ENCODE results near the gene TNPO3. TPM values are rescaled to one million over a fixed set of nuclear protein-coding genes. Genes with fewer than 3 reads are reported as not detected.

TNPO3 gene
- total RNA-seq, 1 donor from 2014 or later, result 45.9 TPM

DNA sequence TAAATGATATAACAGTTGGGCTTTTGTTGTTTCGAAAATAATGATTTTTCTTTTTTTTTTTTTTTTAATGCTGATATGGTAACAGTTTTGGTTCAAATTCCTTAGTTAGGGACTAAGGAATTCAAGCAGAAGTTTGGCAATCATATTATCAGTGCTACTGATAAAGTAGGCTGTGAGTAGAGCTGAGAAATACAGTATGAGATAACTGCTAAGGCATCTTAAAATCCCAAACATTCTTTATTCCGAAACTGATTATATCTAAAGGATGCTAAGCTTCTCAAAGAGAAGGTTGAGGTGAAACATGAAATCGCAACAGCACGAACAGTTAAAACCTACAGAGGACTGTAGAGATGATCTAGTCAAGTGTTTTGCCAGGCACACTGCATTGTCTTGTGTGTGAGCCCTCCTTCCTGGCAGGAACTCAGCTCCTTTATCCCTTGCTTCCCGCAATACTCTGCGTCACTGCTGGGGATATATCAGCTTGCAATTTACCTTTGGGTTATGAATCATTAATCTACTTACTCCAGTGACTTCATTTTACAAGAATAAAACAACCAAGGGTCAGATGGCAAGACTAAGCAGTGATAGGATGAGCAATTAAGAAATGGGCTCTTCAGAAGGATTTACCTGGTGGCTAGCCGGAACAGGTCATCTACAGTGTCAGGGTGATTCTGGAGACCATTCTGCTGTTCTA, 80.5 kb downstream of the TNPO3 start:
- Histone ChIP-seq H3K27me3 (ENCODE audit: control insufficient read depth in 3 of 3, insufficient read depth in 3 of 3, low read length in 3 of 3) (no peaks in the 10 kb centered on the region), H3K9ac (ENCODE audit: low read depth in 1 of 3, low read length in 3 of 3) (no peak overlapping the region), H3K4me3 (ENCODE audit: low read length in 3 of 3) (no peak overlapping the region), H3K9me3 (ENCODE audit: control insufficient read depth in 3 of 3, low read length in 3 of 3) (no peaks in the 10 kb centered on the region), H3K36me3 (ENCODE audit: control insufficient read depth in 3 of 3, insufficient read depth in 3 of 3, low read length in 3 of 3) (peaks cover 34 to 68% (median 59%) of the 10 kb centered on the region in 3 donors), H3K4me1 (ENCODE audit: control insufficient read depth in 3 of 3, insufficient read depth in 3 of 3, low read length in 3 of 3) (no peaks in the 10 kb centered on the region), H3K27ac (ENCODE audit: low read depth, low read length) (no peak overlapping the region)

- no peak overlapping the region for H3K9ac ChIP-seq (ENCODE audit: low read depth in 1 of 3, low read length in 3 of 3)
- H3K27me3 ChIP-seq (ENCODE audit: control insufficient read depth in 3 of 3, insufficient read depth in 3 of 3, low read length in 3 of 3), result no peaks in the 10 kb centered on the region
- H3K27ac ChIP-seq (ENCODE audit: low read depth, low read length), result no peak overlapping the region
- no peaks in the 10 kb centered on the region for H3K4me1 ChIP-seq (ENCODE audit: control insufficient read depth in 3 of 3, insufficient read depth in 3 of 3, low read length in 3 of 3)
- H3K9me3 ChIP-seq (ENCODE audit: control insufficient read depth in 3 of 3, low read length in 3 of 3), result no peaks in the 10 kb centered on the region
- H3K36me3 ChIP-seq (ENCODE audit: control insufficient read depth in 3 of 3, insufficient read depth in 3 of 3, low read length in 3 of 3), result peaks cover 38 to 67% (median 61%) of the 10 kb centered on the region in 3 donors
- H3K4me3 ChIP-seq (ENCODE audit: low read length in 3 of 3), result no peak overlapping the region
Observed at GRCh38 chr7:128968624-128969023, 86.3 kb downstream of the TNPO3 start.

DNA sequence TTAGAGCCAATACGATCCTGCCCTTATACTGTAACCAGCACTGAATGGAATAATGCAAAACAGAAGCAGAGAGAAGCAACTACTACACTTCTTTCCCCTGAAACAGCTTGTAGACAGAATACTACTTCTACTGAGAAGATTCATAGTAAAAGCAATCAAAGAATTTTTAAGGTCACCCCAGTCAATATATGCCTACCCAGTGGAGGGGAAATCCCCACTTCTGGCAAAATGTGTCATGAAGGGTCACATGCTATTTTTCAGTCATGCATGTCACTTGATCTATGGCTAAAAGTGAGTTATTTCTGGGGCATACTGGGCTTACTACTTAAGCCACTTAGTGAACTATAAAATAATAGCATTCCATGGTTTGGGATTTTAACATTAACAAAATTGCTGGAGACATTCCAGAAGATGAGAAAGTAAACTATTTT, 91.6 kb downstream of the TNPO3 start:
- Histone ChIP-seq H3K9ac (ENCODE audit: low read depth in 1 of 3, low read length in 3 of 3) (no peak overlapping the region), H3K27ac (ENCODE audit: low read depth, low read length) (no peak overlapping the region), H3K36me3 (ENCODE audit: control insufficient read depth in 3 of 3, insufficient read depth in 3 of 3, low read length in 3 of 3) (peaks cover 31 to 44% (median 36%) of the 10 kb centered on the region in 3 donors), H3K9me3 (ENCODE audit: control insufficient read depth in 3 of 3, low read length in 3 of 3) (no peaks in the 10 kb centered on the region), H3K4me1 (ENCODE audit: control insufficient read depth in 3 of 3, insufficient read depth in 3 of 3, low read length in 3 of 3) (no peaks in the 10 kb centered on the region), H3K4me3 (ENCODE audit: low read length in 3 of 3) (no peak overlapping the region), H3K27me3 (ENCODE audit: control insufficient read depth in 3 of 3, insufficient read depth in 3 of 3, low read length in 3 of 3) (no peaks in the 10 kb centered on the region)

DNA sequence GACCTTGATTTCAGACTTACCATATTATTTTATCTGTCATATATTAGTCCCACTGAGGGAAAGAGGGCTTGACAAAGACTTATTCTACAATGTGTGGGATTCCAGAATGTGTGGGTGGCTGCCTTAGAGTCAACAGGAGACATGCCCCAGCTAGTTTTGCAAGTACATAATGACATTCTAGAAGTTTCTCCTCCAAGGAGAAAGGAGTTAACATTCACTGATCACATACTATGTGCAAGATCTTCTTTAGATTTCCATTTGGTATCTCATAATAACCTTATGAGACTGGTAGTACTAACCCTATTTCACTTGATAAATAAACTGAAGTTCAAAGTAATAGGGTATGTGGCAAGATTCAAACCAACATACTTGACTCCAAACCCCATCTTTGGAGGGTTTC, 92.0 kb downstream of the TNPO3 start:
- Histone ChIP-seq H3K36me3 (ENCODE audit: control insufficient read depth in 3 of 3, insufficient read depth in 3 of 3, low read length in 3 of 3) (peaks cover 32 to 44% (median 35%) of the 10 kb centered on the region in 3 donors), H3K27ac (ENCODE audit: low read depth, low read length) (no peak overlapping the region), H3K9me3 (ENCODE audit: control insufficient read depth in 3 of 3, low read length in 3 of 3) (no peaks in the 10 kb centered on the region), H3K27me3 (ENCODE audit: control insufficient read depth in 3 of 3, insufficient read depth in 3 of 3, low read length in 3 of 3) (no peaks in the 10 kb centered on the region), H3K9ac (ENCODE audit: low read depth in 1 of 3, low read length in 3 of 3) (no peak overlapping the region), H3K4me1 (ENCODE audit: control insufficient read depth in 3 of 3, insufficient read depth in 3 of 3, low read length in 3 of 3) (no peaks in the 10 kb centered on the region), H3K4me3 (ENCODE audit: low read length in 3 of 3) (no peak overlapping the region)

GRCh38 chr7:128961030-128961659, 93.8 kb downstream of the TNPO3 start:
- H3K27me3 ChIP-seq (ENCODE audit: control insufficient read depth in 3 of 3, insufficient read depth in 3 of 3, low read length in 3 of 3), result no peaks in the 10 kb centered on the region
- H3K4me3 ChIP-seq (ENCODE audit: low read length in 3 of 3), result no peak overlapping the region
- no peaks in the 10 kb centered on the region for H3K9me3 ChIP-seq (ENCODE audit: control insufficient read depth in 3 of 3, low read length in 3 of 3)
- no peaks in the 10 kb centered on the region for H3K4me1 ChIP-seq (ENCODE audit: control insufficient read depth in 3 of 3, insufficient read depth in 3 of 3, low read length in 3 of 3)
- no peak overlapping the region for H3K27ac ChIP-seq (ENCODE audit: low read depth, low read length)
- no peak overlapping the region for H3K9ac ChIP-seq (ENCODE audit: low read depth in 1 of 3, low read length in 3 of 3)
- H3K36me3 ChIP-seq (ENCODE audit: control insufficient read depth in 3 of 3, insufficient read depth in 3 of 3, low read length in 3 of 3), result peaks cover 28 to 41% (median 34%) of the 10 kb centered on the region in 3 donors

DNA sequence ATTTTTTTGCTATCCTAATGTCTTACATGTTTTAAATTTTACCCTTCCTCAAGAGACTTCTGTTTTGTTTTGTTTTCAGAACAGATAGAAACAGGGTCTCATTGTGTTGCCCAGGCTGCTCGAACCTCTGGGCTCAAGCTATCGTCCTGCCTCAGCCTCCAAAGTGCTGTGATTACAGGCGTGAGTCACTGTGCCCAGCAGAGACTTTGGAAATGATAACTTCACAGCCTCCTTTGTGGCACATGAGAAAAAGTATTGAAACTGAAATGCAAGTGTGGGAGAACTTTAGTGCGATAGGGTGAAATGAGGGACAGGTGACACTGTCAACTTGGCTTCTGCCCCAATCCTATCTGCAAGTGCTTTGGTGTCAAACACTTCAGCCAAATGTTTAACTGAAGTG, 95.6 kb downstream of the TNPO3 start:
- Histone ChIP-seq H3K4me1 (ENCODE audit: control insufficient read depth in 3 of 3, insufficient read depth in 3 of 3, low read length in 3 of 3) (no peaks in the 10 kb centered on the region), H3K9ac (ENCODE audit: low read depth in 1 of 3, low read length in 3 of 3) (no peak overlapping the region), H3K27ac (ENCODE audit: low read depth, low read length) (no peak overlapping the region), H3K36me3 (ENCODE audit: control insufficient read depth in 3 of 3, insufficient read depth in 3 of 3, low read length in 3 of 3) (peaks cover 24 to 47% (median 36%) of the 10 kb centered on the region in 3 donors), H3K4me3 (ENCODE audit: low read length in 3 of 3) (no peak overlapping the region), H3K27me3 (ENCODE audit: control insufficient read depth in 3 of 3, insufficient read depth in 3 of 3, low read length in 3 of 3) (no peaks in the 10 kb centered on the region), H3K9me3 (ENCODE audit: control insufficient read depth in 3 of 3, low read length in 3 of 3) (no peaks in the 10 kb centered on the region)

- Histone ChIP-seq H3K27me3 (ENCODE audit: control insufficient read depth in 3 of 3, insufficient read depth in 3 of 3, low read length in 3 of 3) (no peaks in the 10 kb centered on the region), H3K9me3 (ENCODE audit: control insufficient read depth in 3 of 3, low read length in 3 of 3) (no peaks in the 10 kb centered on the region), H3K9ac (ENCODE audit: low read depth in 1 of 3, low read length in 3 of 3) (no peak overlapping the region), H3K27ac (ENCODE audit: low read depth, low read length) (no peak overlapping the region), H3K4me3 (ENCODE audit: low read length in 3 of 3) (no peak overlapping the region), H3K36me3 (ENCODE audit: control insufficient read depth in 3 of 3, insufficient read depth in 3 of 3, low read length in 3 of 3) (peaks cover 27 to 62% (median 46%) of the 10 kb centered on the region in 3 donors), H3K4me1 (ENCODE audit: control insufficient read depth in 3 of 3, insufficient read depth in 3 of 3, low read length in 3 of 3) (no peaks in the 10 kb centered on the region)
Observed at GRCh38 chr7:128955981-128956380, 98.9 kb downstream of the TNPO3 start.

- peaks cover 27 to 59% (median 46%) of the 10 kb centered on the region in 3 donors for H3K36me3 ChIP-seq (ENCODE audit: control insufficient read depth in 3 of 3, insufficient read depth in 3 of 3, low read length in 3 of 3)
Observed at GRCh38 chr7:128954830-128955802, 99.8 kb downstream of the TNPO3 start.

GRCh38 chr7:128954150-128954549, 100.8 kb downstream of the TNPO3 start:
- peaks cover 22 to 54% (median 43%) of the 10 kb centered on the region in 3 donors for H3K36me3 ChIP-seq (ENCODE audit: control insufficient read depth in 3 of 3, insufficient read depth in 3 of 3, low read length in 3 of 3)
- H3K4me1 ChIP-seq (ENCODE audit: control insufficient read depth in 3 of 3, insufficient read depth in 3 of 3, low read length in 3 of 3), result no peaks in the 10 kb centered on the region
- no peak overlapping the region for H3K27ac ChIP-seq (ENCODE audit: low read depth, low read length)
- no peak overlapping the region for H3K4me3 ChIP-seq (ENCODE audit: low read length in 3 of 3)
- no peaks in the 10 kb centered on the region for H3K27me3 ChIP-seq (ENCODE audit: control insufficient read depth in 3 of 3, insufficient read depth in 3 of 3, low read length in 3 of 3)
- no peaks in the 10 kb centered on the region for H3K9me3 ChIP-seq (ENCODE audit: control insufficient read depth in 3 of 3, low read length in 3 of 3)
- no peak overlapping the region for H3K9ac ChIP-seq (ENCODE audit: low read depth in 1 of 3, low read length in 3 of 3)

More at GRCh38 chr7:128954830-128955802, 99.8 kb downstream of the TNPO3 start:
- Histone ChIP-seq H3K9me3 (ENCODE audit: control insufficient read depth in 3 of 3, low read length in 3 of 3) (no peaks in the 10 kb centered on the region), H3K4me3 (ENCODE audit: low read length in 3 of 3) (no peak overlapping the region), H3K27me3 (ENCODE audit: control insufficient read depth in 3 of 3, insufficient read depth in 3 of 3, low read length in 3 of 3) (no peaks in the 10 kb centered on the region), H3K4me1 (ENCODE audit: control insufficient read depth in 3 of 3, insufficient read depth in 3 of 3, low read length in 3 of 3) (no peaks in the 10 kb centered on the region), H3K27ac (ENCODE audit: low read depth, low read length) (no peak overlapping the region), H3K9ac (ENCODE audit: low read depth in 1 of 3, low read length in 3 of 3) (no peak overlapping the region)

Measured in skeletal muscle tissue (tissue), 4 donors.